NCI-H82 treated with DMSO at 0.1 percent for 48 hours (cell line): Measurements from ENCODE around the gene OMP.
"Not testable (repeated sequence)": the region's sequence is repeated elsewhere in the genome, so short reads cannot be mapped to it uniquely, and the experiment has no call there.

Source experiments
- DNase-seq: peaks from one replicate; lab custom pipeline; 2025; ENCODE audit not compliant: unreplicated experiment; lab: John Stamatoyannopoulos, UW

Gene OMP

GRCh38 chr11:77085652-77086051 lies 17.0 kb upstream of the OMP start:
- no peak for DNase-seq

- no peak for DNase-seq
Measured at GRCh38 chr11:77086521-77087472, 15.8 kb upstream of the OMP start.

- DNase-seq: no peak
Measured at GRCh38 chr11:77087723-77088225, 14.9 kb upstream of the OMP start.

DNA sequence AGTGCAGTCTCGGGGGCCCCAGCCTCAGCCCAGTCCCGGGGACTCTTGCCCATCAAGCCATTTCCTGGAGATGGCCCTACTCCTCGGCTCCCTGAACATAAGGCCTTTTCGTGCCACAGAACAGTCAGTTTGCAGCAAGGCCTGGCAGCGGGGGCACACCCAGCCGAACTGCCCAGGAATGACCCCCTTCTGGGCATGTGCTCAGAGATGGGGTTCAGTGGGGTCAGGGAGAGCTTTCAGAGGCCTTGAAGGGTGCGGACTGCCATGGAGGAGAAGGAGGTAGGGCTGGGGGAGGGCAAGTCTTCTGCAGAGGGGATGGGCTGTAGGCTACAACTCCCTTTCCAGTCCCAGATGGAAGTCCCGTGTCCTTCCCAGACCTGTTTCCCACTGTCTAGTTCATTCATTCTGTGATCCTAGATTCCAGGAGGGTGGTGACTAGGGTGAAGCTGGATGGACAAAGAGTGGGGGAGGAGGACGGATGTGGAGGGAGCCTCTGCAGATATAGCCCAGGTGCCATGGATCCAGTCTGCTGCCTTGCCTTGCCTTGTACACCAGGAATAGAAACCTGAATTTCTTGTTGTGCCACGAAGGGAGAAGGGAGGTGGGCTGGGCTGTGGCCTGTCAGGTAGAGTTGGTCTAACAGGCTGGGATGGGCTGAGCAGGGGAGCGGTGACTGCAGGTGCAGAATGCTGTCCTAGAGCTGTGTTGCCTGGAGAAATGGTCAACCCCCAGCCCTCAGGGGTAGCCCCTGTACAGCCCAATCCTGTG lies 14.2 kb upstream of the OMP start:
- DNase-seq: no peak

DNA sequence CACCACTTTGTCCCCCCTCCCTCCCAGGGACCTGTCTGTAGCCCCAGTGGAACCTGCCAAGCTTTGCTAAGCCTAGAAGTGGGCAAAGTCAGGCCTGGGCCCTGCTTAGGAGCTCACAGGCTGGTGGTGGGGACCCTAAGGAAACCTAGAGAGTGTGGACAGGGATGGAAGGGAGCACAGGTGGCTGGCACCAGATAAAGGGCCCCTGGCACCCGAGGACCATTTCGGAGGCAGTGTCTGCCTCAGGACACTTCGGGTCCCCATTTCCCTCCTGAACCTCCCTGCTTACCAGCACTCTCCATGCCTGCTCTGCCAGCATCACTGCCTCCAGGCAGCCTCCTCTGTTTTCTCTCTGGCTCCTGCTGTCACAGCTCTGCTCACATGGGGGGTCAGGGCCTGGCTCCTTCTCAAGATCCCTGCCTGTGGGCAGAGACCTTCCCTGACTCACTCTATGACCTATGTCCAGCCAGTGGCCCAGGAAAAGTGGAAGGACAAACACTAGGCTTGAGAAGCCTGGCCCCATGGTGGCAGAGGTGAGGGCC lies 13.6 kb upstream of the OMP start:
- no peak for DNase-seq

DNA sequence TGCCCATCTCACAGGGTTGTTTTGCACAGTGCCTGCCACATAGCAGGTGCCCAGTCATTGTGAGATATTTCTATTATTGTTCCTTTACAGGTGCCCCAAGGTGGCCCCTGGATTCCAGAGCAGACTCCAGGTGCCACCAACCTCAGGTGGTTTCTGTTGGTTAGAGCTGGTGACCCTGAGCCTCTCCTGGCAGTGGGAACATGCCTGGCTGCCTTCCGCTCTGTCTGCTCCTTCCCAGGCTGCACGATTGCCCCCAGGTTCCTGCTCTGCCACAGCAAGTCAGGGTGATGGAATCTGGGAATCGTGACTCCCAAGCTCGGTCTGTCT lies 12.6 kb upstream of the OMP start:
- DNase-seq: no peak

DNA sequence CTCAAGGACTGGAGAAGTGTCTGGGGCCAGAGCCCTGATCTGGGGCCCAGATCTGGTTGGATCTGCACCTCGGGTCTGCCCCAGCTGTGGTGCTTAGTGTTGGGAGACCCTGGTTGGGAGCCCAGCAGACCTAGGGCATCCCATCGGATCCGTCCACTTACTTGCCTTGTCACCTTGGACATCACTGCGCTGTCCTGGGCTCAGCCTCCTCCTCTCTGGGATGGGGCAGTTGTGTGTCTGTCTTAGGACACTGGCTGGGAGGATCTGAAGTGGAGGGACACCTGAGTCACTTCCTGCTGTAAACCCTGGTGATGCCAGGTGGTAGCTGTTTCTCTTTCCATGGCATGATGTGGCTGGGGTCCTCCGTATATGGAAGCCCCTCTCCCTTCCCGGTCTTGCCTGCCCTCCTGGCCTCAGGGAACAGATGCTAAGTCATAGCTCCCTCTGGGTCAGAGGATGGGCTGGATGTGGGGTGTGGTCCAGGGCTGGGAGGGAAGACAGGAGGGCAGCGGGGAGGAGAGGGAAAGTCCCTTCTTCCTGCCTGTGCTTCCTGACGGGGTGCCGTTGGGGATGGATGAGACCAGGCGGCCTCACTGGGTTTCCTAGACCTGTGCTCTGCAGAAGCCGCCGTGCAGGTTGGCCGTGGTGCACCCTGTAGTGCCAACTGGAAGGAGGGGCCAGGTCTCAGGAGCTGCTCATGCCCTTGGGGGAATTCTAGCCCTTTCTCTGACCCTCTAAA lies 12.1 kb upstream of the OMP start:
- DNase-seq: no peak

DNA sequence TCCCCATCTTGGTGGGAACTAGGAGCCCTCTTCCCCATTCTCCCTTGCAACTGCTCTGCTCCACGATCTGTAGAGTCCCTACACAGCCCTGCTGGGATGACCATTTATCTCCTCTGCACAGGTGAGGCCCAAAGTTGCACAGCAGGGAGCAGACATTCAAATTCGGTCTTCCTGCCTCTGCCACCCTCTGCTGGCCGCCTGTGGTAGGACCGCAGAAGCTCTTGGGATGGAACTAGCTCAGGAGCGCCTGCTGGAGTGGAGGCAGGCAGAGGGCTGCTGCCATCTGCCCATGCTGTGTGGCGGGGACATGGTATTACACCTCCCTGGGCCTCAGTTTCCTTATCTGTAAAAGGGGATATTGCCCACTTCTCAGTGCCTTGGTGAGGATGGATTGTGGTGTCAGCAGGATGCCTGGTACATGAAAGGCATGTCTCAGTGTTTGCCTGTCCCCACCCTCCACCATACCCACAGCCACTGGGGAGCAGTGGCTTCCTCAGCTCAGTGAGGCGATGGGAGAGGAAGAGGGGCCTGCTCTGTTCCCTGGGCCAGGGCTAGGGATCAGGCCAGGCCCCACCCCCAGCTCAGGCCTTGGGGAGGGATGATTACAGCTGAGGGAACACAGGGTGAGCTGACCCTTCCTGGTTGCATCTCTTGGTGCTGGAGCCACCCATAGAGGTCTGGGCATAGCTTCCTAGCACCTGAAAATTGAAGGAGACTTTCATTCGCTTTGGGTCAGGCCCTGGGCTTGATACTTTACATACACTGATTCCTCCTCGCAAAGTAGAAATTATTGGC lies 11.3 kb upstream of the OMP start:
- DNase-seq: peak; percentile 22

- DNase-seq: no peak
Measured at GRCh38 chr11:77092382-77092781, 10.3 kb upstream of the OMP start.

GRCh38 chr11:77093056-77093891 lies 9.4 kb upstream of the OMP start:
- DNase-seq: no peak

DNA sequence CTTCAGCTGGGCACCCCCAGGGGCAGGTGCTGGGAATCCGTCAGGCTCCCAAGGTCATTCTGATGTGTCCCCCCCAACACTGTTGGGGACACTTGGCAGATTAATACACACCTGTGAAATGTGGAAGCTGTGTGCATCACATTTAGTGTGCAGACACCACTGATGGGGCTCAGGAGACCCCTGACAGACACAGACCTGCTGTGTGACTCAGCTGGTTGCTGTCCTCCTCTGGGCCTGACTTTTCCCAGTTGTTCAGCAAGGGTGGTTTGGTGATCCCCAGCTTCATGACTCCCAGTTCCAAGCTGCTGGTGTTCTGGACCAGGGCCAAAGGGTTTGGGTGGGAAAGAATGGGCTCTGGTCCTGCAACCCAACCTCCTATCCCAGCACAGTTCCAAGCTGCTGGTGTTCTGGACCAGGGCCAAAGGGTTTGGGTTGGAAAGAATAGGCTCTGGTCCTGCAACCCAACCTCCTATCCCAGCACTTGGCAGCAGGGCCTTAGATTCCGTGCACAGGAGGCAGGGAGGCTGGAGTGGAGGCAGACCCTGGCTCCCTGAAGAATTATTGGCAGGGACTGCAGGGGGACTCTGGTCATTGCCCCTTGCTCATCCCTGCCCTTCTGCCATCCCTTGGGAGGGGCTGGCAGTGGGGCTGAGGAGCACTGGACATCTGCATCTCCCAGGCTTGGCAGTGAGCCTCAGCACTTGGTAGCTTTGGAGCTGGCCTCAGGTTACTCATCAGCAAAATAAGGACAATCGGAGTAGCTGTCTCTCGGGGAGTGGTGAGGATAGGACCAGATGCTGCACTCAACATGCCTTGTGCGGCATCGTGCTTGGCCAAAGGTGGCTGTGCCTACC lies 8.4 kb upstream of the OMP start:
- DNase-seq: no peak

- DNase-seq: no peak
Measured at GRCh38 chr11:77094841-77095365, 7.7 kb upstream of the OMP start.

- no peak for DNase-seq
Measured at GRCh38 chr11:77095551-77096490, 6.8 kb upstream of the OMP start.

DNA sequence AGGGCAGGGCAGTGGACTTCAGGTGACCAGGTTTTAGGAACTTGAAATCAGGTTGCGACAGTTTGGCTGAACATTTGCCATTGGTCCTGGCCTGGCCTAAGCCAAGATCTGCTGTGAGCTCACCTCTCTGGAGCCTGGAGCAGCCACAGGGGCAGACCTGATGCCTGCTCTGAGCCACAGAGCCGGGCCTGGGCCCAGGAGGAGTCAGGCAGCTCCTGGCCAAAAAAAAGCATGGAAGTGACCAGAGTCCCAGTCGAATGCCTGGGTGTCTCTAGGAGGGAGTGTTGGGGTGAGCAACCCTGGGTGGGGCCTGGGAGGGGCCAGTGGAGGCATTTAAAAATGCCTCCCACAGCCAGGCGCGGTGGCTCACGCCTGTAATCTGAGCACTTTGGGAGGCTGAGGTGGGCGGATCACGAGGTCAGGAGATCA lies 6.0 kb upstream of the OMP start:
- no peak for DNase-seq

- DNase-seq: not testable (repeated sequence)
Measured at GRCh38 chr11:77097180-77097579, 5.5 kb upstream of the OMP start.

DNA sequence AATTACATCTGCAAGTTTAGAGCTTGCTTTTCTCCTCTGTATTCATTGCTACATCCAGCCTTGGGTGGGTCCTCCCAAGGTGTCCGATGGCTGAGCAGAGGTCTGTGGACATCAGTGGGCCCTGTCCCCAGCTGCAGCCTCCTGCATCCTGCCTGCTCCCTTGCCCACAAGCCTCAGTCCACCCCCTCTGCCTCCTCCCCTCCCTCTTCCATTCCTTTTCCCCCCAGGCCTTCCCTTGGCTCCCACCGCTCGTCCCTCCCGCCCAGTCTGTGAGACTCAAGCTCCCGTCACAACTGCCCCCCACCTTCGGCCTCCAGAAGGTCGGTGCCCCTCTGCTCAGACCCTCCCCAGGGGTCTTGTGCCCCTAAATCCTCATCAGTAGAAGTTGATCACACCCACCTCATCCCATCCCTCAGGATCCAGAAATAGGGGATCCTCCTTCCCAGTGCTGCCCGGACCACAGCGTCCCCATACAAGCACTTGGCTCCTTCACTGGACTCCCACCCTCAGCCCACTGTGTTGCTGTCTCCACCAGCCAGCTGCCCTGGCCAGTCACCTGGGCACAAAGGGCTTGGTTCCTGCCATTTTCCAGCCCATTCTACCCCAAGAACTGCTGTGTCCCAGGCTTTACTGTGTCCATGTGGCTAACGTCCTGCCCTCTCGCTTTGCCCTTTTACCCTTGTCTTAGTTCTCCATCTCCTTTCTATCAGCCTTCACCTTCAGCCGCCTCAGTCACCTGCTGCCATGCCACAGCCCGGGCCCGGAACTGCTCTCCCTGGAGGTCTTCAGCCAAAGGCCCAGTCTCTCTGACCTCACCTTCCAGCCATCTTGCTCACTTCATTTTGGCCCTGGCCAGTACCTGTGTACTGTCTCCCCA lies 2.2 kb upstream of the OMP start:
- DNase-seq: no peak
